ENCODE results near the gene DPP4.

The DPP4 gene

DNA sequence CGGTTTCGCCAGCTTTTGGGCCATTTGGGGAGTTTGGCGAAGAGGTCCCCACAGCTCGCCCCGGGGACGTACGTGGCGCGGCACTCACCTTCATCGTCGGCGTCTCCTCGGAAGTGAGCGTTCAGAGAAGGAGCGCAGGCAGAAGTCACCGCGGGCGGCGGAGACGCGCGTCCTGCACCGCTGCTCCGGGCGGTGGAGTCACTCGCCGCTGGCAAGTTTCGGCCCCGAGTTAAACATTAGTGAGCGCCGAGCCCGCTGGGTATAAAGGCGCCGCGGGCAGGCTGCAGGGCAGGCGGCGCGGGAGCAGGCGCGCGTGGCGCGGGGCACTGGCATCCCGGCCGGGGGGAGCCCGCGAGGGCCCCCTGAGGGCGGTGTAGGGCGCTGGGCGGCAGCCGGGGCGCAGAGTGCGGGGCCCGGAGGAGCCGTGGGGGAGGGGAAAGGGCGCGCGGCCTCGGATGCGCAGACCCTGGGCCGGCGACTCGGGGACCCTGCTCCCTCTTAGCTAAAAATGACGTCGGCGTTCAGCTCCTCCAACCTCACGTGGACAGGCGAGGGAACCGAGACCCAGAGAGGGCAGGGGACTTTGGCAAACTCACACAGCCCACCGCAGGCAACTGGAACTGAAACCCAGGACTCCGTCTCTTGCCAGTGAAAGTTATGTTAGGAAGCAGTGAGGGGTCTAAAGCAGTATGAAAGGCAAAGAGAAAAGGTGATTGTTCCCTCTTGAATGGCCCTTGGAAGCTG, at the start of gene DPP4:
Gene DPP4, minus strand, starts transcription at position 328 of the 744 bp plus-strand sequence. Its CDS starts 234 bp downstream, at position 94.
- no peak for DNase-seq

DNA sequence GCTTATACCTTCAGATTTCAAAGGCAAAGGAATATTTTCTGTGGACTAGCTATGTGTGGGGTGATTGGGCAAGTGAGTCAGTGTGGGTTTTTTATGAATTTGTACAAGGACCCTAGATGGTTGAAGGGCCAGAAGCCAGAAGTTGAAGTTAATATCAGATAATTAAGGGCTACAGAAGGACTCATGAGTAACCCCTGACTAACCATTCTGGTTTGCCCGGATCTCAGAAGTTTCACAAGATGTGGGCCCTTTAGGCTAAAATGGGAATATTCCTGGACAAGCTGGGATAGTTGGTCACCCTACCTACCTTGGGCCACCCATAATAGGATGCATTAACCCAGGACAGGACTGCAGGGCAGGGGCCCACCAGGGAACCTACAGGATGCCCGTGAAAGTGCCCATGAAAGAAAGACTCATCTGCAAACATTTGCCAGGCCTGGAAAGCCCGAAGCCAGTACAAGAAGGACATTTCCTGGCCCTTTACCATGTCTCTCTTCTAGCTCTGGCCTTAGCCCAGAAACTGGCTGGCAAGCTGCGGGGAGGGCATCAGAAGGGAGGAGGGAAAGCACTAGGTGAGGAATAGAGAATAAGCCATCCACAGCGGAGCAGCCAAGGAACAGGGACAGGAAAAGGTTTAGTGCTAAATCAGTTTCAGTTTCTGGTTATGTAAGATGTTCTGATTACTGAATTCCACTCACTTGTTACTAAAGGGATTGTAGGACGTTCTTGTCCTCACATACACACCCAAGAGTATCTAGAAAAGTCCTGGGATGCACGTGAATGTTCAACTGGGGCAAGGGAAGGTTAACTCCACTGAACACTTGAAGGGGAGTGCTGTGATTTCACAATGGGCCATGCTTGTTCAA, 44.4 kb upstream of the DPP4 start:
- DNase-seq: no peak

DNA sequence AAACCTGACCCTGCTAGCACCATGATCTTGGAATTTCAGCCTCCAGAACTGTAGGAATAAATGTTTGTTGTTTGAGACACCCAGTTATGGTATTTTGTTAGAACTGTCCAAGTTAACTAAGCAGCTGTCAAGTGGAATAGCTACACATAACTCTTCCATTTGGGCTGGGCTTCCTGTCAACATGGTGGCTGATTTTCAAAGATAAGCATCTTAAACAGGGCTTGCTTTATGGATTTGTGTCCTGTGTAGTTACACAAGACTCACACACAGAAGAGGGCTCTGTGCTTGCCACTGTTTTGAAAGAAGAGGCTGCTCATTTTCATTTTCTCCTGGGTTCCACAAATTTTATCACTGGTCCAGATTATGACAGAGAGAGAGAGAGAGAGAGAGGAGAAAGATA, 42.3 kb upstream of the DPP4 start:
- no peak for DNase-seq

DNA sequence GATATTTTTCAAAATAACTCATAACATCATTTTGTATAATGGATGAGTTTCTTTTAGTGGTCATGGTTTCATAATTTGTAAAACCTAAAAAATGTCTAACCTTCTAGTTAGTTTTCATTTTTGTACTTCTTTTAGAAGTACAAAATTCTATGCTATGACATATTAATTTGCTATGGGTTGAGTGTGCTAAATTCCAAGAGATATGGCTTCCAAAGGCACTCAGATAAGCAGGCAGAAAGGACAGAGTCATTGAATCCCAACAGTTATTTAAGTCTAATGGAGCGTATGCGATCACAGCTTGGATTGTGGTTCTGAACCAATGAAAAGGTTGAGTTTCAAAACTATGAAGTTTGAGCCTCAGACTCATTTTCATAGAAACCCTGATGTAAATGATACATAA, 41.1 kb upstream of the DPP4 start:
- no peak for DNase-seq

DNA sequence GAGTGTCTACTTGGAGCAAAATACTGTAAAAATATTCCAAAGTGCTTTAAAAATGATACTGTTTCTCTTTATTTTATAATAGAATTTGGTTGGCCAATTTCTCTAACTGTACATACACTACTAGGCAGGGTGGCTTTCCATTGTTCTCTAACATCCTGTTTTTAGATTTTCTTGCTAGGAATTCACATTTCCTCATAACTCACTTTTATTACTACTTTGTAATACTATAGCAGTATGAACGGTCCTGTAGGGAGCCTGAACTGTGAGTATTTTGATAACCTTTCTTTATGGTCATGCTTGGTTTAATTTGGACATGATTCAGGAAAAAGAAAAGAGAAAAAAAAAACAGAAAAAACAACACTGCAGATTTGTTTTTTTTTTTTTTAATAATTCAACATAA, 40.3 kb upstream of the DPP4 start:
- no peak for DNase-seq

DNA sequence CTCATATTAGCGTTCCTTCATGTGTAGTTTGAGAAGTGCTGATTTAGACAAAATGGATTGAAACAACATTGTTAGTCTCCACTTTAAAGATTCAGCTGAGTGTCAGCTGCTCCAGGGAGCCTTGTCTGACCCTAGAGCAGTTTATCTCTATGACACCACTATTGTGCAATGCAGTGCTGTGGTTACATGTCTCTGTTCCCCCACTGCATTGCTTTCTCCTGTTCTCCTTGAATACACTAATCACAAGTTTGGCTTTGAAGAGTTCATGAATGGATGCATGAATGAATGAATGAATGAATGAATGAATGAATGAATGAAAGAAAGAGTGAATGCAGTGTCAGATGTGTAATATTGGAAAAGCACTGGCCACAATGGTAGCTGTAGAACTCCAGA, 39.8 kb upstream of the DPP4 start:
- no peak for DNase-seq

DNA sequence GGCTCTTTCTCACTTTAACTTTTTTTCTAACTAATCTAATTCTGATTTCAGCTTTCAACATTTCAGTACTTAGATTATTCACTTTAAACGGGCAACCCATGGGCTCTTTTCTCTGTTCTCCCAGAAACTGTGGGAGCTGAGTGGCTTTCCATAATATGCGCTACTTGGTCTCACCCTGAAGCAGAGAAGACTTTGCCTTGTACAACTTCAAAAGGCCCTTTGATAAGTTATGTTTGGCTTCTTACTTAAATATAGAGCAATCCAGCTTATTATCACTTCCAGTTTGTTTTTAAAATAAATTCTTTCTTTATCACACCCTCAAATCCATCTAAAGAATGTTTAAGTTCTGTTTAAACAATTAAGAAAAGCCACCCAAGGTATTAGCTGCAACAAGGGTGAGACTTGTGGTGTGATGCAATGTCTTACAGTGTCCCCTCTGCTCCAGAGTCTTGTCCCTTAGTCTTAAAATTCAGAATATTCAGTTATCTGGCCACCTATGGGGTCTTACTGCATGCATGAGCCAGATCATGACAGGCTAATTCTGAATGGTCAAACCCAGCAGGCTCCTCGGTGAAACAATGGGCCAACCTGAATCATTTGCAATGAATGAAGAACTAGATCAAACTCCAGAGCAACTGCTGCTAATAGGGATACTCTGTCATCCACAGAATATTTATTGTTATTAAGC, 39.2 kb upstream of the DPP4 start:
- no peak for DNase-seq

DNA sequence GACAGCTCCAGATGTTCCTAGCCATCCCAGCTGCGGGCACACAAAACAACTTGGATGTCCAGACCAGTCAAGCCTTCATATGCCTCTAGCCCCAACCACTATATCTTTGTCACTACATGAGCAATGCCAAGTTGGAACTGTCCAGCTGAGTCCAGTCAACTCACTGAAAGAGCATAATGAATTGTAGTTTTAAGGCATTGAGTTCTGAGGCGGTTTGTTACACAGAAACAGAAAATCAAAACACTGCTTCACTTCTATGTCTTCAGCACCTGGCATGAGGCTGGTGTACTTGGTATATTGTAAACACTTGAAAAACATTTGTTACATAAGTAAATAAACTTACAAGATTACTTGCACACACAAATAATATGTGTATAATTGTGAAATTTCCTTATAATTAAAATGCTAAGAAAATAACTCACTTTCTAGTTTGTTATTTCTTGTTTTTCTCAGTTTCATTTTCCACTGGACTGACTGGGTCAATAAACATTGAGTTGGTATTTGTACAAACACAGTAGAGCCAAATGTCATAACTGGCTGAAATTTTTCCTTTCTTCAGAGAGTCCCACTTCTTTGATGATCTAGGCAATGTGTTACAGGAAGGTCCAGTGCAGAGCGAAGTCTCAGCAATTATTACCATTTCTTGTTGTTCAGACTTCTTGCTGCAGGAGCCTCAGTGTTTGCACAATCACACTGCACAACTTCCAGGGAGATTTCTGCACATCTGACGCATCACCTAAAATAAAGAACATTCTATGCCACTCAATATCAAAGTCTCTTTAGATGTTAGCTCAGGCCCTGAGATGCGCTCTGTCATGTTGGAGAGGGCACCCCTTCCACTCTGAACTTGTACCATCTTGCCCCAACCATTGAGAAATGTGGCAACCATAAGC, 38.2 kb upstream of the DPP4 start:
- no peak for DNase-seq

DNA sequence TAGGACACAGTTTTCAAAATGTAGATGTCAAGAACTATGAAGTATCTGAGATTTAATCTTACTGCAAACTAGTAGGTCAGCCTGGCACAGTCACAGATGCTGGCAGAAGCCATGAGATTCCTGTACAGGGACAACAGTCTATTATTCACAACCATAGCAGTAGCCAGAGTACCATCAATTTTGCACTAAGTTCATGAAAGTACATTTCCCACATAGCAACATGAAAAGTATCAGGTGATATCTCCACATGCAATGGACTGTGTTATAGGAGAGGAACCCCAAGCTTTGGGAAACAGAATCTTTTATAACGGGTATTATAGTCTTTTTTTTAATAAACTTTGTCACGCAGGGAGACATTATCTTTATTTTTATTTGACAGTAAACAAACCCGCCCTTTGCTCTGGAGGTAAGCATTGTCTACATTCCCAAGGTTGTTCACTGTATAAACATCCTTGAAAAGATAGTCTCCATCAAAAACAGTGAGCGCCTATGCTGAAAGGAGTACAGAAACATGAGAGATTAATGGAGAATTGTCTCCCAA, 33.4 kb upstream of the DPP4 start:
- DNase-seq: no peak

DNA sequence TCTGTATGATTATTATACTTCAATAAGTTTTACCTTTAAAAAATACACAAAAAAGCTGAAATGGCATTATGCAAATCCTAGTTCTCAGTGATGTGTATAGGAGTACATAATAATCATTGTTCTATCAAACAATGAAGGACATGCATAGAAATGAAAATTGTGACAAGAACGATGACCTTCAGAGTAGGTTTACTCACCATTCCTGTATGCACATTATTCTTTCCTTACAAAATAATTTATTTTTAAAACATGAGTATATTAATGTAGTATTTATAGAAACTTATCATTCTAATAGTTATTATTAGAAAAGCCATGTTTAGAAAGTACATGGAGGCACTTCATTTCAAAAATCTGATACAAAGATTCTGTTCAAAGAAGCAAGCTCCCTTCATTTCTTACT, 32.7 kb upstream of the DPP4 start:
- DNase-seq: no peak

DNA sequence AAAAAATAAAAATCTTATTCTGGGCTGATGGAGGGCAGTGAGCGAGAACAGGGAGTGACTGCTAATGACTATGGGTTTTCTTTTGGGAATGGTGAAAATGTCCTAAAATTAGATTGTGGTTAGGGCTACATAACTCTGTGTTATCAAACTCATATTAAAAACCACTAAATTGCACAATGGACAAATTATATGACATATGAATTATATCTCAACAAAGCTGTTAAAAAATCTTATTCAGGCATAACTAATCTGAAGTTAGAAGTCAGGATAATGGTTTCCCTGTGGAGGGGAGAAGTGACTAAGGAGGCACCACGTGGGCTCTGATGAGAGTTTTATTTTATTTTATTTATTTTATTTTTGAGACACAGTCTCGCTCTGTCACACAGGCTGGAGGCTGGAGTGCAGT, 32.1 kb upstream of the DPP4 start:
- DNase-seq: no peak

DNA sequence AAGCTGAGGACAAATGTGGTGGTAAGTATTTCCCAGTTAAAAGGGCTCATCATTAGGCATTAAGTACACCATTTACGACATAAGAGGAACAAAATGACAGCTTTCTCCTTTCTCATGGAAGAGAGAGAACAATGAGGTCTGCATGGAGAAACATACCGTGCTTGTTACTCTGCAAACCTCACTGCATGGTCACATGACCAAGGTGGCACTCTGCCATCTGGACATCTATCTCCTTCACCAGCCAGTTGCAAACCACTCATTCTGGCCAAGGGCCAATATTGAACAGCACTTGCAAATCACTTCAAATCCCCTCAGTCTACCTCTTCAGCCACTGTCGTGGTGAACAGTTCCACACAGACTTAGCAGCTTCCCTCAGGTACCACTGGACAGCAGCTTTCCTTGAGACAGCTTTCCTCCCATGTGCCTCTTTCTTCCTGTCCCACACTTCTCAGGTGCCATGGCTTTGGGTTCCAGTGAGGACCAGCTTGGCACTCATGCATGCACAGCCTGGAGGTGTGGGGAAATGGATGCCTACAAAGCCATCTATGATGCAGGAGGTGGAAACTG, 29.5 kb upstream of the DPP4 start:
- DNase-seq: no peak

DNA sequence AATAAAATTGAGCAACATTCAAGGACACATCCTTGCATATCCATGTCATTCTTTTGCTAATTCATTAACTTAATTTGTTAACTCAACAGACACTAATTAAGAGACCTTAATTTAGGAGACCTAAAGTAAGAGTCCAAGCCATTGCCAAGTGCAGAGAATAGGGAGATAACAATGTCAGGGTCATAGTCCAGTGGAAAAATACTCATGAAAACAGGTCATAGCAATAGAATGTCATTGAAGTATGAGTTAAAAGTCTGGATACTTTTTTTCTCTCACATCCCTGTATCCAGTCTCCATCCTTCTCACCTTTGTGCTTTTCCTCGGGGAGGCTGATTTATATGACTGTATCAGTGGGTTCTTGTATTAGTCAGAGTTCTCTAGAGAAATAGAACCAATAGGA, 26.6 kb upstream of the DPP4 start:
- DNase-seq: no peak

DNA sequence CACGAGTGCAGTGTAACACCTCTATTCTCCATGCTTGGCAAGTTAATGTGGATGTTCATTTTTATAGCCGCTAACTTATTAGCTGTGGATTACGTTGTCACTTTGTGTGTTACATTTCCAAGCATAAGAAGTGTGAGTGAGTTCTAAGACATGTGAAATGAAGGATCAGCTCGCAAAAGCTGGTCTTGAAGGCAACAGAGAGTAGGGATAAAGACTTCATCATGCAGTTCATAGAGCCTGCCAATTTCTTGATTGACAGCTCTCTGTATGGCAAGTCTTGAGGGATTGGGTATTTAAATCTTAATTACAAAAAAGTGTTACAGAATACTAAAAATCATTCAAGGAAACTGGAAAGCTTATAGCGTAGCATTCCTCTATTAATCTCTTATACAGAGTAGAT, 25.8 kb upstream of the DPP4 start:
- no peak for DNase-seq

DNA sequence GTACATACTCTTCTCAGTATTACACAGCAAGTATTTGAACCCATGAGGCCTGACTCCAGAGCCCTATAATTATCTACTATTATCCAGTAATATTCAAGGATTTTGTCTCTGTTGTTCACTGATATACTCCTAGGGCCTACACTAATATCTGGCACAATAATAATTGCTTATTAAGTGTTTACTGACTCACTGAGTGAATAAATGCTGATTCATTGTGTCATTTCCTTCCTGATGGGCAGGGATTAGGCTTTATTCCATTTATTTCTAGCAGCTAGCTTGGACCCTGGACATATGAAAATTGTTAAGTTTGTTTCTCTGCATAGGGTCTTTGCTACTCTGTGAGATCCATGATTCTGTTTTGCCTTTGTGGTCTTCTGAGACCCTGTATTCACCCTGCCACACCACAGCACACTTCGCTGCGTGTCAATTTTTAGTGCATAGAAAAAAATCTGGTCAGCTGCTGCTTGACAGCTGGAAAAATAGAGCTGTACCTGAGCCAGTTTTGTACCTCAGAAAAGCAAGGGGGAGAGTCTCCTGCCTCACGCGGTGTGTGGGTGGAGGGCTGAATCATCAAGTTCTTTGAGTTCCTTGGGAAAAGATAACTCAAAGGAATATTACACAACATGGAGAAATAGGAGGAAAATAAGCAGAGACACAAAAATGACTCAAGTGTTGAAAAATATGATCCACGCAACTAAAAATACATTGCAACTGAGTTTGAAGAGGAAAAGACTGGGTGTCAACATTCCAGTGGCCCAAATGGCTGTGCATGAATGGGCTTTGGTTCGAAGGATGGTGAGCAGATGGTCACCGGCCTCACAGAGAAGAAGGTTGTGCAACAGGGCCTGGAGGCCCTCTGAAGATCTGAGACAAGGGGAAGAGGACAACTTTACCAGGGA, 18.9 kb upstream of the DPP4 start:
- no peak for DNase-seq

DNA sequence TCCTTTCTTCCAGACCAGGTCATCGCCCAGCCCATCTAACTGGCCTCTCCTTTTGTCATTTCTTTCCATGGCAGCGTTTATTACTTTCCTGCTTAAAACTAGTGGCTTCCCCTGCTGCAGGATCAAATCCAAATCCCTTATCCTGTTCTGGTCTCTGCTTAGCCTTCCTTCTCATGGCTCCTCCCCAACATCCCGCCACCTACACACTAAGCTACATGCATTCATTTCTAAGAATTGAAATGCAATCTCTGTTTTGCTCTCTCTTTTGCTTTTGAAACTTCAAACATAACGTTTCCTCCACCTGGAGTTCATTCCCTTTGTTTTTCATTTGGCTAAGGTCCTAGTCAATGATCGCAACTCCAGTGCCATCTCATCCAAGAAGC, 18.0 kb upstream of the DPP4 start:
- no peak for DNase-seq

DNA sequence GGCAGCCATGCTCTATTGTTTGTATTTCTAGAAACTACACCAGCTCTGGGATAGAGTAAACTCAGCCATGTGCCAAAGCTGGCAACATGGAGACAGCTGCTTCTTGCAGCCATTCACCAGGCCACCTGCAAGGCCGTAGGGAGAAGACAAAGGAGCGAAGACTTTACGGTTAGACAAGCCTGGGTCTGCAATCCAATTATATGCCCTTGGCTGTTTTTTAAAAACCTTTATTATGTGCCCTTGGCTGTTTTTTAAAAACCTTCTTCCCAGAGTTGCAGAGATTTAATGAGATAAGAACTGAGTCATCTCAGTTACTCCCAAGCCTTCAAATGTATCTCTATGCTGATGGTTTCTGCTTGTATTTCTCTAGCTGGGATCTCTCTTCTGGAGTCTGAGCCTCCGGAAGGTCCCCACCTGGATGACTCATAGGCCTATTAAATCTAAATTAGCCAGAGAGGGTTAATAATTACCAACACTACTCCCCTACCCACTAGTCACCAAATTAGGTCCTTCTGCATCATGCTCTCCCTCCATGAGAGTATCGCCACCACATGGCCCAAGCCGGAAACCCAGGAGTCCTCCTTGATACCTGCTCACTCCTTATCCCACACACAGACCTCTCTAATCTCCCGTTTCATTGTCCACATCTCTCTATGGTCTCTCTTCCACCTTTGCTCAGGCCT, 17.5 kb upstream of the DPP4 start:
- no peak for DNase-seq

DNA sequence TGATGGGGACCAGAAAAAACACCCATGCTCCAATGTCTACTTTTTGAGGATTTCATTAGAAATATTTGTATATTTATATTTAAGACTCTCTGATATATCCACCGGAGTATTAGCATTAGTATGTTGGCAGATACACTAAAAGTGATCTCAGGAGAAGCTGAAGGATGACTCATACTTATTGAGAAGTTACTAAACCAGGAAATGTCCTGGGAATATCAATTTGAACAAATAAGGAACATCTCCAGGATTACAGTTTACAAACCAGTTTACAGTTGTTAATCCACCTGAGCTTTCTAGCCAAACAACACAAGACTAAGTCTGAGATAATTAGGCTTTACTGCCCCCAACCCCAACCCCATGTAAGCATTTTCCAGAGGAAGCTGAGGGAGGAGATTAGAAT, 16.1 kb upstream of the DPP4 start:
- no peak for DNase-seq

DNA sequence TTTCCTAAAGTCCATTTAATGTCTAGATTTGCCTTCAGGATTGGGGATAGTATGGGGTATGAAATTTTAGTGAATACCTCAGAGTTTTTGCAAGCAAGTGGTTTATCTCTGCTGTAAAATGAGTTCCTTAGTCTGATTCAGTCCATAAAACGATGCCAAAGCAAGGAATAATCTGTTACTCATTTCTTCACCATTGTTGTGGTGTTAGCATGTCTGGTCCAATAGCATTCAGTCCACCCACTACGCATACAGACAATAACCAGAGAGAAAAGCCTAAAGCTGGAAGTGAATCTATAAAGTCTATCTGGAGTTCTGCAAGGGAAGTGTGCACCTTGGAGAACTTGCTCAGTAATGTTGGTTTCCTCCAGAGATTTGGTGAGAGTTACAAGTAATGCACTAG, 12.9 kb upstream of the DPP4 start:
- no peak for DNase-seq

DNA sequence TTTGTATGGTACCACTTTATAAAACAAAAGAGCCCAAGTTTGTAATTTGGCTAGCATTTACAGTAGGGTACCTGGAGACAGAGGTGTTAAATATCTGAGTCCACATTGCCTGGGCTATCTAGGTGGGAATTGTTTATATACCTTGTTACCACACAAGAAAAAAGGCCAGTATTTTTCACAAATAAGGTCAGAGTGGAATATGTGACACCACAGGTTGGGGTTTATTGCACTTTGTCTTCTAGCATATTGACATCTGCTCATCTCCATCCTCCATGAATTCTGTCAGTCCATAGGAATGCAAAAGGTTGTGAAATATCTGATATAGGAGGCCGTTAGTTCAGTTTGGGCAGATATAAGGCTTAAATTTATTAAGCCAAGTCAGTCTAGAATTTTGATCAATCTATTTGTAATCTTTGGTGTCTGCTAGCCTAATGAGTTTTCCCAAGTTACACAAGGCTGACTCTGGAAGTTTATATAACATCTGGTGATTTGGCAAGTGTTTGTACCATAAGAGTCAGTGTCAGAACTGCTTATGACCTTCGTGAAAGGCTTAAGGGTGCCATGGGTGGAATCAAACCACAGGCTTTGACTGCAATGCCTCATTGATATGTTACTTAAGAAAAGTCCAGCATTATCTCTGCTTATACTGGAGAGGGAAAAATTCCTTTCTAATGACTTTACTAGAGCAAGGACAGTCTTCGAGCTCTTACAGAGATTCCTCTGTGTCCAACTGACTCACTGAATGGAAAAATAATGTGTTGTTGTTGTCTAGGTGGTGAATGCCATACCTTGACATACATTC, 11.3 kb upstream of the DPP4 start:
- no peak for DNase-seq
